ENCODE results near the gene DAPK3.

The DAPK3 gene

DNA sequence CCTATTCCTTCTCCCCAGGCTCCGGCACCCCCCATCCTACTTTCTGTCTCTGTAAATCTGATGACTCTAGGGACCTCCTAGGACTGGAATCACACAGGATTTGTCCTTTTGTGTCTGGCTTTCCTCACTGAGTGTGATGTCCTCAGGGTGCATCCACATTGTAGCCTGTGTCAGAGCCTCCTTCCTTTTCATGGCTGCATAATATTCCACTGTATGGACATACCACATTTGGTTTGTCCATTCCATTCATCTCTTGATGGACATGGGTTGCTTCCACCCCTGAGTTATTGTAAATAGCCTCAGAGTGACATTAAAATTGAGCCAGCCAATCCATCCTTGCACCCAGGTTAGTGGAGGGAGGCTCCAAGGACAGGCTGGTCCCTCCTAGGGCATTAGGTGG is 60.8 kb downstream of the DAPK3 start:
- DNase-seq (ENCODE audit: low read depth) = no peak

All from activated T-helper 1 cell treated with Interleukin-2 at 50 U/mL for 16 hours (primary cell).